H4 (cell line): Measurements from ENCODE around the gene TP53TG5. TPM values are rescaled to one million over a fixed set of nuclear protein-coding genes. Genes with fewer than 3 reads are reported as not detected.
"Not testable (repeated sequence)": the region's sequence is repeated elsewhere in the genome, so short reads cannot be mapped to it uniquely, and the experiment has no call there.

ENCODE experiments used
- DNase-seq: peaks from one replicate; pipeline ENCODE4 v3.0.0-alpha.2; 2015; ENCODE audit warnings: low spot score
- total RNA-seq: library from RNA; depleted of rRNA; stranded (reverse); fragments of >200 nt; shearing (Covaris generic); gene quantifications from 2 replicates; pipeline ENCODE4 v1.2.3, GENCODE V29; 2014

Gene TP53TG5
- total RNA-seq, 1 experiment from 2014 or later: not detected

DNA sequence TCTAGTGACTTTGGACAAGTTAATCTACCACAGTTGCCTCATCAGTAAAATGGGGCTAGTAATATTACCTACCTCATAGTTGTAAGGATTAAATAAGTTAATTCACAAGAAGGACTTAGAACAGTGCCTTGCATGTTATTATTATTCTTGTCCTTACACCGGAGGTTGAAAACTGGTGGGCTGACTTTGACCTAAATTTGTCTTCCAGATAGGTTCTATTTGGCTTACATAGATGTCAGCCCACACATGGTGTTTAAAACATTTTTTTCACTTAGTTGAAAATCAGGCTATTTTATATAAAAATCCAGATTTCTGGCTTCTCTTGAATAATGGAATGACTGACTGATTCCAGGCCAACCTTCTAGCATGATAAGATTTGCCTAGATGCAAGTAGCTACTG is 11.9 kb downstream of the TP53TG5 start:
- no peak for DNase-seq

DNA sequence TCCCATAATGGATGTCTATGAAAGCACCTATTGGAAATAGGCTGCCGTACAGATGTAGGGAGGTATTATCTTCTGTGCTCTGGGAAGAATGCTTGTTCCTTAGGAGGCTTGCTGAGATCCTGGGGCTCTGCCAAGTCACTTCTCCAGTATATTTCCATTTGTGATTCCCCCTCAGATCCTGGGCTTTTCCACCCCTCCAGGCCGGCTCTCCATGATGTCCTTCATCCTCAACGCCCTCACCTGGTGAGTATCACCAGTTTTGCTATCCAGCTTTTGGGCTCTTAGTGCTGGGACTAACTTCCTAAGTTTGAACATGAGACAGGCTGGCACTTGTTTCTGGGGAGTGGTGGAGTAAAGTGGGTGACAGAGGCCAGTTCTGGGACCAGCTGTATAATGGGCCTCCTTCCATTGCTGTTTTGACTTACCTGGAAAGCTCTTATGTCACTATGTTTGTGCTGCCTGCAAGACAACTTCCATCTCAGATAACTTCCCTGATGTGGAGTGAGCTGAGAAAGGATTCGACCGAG is 12.6 kb downstream of the TP53TG5 start:
- DNase-seq: no peak

DNA sequence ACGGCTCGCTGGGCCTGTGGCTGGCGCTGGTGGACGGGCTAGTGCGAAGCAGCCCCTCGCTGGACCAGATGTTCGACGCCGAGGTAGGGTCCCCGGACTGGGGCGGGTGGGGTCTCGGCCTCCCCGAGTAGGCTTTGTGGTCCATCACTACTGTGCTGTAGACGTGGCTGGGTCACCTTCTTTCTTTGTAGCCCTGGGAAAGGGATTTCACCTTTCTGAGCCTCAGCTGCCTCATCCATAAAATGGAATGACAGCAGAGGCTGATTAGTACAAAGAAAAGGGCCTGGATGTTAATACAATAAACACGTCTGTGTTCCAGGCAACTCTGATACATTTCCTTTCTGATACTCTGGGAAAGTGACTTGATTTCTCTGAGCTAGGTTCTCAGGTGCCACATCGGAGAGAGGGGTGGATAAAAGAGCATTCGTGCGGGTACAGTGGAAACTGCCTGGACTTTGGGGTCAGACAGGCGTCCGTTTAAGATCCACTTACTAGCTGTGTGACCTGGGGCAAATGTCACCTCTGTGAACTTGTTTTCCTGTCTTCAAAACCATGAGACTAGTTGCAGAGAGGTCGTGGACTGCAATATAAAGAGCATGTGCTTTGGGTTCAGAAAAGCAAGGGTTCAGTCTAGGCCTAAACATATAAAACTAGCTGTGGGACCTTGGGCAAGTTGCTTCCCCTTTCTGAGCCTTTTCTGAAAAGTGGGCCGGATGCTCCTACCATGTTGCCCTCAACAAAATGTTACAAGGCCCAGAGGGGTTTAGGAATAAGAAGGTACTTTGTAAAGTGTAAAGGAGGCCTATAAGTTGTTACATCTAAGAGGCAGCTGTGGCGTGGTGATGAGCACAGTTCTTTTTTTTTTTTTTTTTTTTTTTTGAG is 14.3 kb downstream of the TP53TG5 start:
- DNase-seq: no peak

DNA sequence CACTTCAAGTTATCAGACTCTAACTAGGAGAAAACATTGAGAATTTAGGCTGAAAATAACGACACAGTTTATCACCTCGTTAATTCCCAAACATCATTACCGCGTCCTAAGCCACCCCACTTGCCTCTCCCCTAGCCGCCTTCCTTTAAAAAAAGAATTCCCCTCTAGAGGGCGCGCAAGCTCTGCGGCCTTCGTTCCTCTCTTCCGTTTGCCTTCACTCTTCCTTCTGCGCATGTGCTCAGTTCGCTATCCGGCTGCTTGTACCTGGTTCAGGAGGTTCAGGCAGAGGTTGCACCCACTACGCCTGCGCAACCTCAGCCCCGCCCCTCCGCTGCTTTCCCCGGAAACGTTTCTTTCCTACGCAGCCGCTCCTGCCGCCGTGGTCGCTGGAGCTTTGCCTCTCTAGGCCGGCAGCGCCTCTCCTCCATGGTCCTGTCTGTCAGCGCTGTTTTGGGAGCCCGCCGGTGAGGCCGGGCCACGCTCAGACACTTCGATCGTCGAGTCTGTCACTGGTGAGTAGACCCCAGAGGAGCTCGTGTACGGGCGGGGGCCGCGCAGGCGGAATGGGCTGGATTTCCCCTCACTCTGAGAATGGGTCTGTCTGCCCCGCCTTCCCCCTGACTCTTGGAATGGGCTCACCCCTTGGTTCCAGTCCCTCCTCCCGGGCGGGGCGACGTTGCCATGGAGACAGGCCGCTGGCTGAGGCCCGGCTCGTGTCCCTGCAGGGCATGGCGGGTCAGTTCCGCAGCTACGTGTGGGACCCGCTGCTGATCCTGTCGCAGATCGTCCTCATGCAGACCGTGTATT is 15.1 kb downstream of the TP53TG5 start, which contains the start of gene SYS1:
TSS of gene SYS1 (plus strand) at position 353 of the 807 bp plus-strand sequence. CDS start at position 729, 376 bp downstream.
- peak; percentile 99 for DNase-seq

DNA sequence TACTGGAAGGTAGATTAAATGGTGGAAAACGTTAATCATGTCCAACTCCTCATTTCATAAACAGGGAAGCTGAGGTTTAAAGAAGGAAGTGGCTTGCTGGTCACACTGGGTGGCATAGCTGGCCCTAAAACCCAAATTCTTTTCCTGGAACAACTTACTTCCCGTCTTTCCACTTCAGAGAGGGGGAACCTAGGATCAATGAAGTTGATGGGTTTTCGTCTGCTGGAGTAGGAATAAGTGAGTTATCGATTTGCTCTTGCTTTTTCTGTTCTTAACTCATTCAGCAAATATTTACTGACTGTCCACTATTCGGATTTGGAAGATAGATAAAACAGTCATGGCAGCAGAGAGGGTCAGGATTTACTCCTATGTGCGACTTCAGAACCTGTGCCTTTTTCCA is 16.3 kb downstream of the TP53TG5 start:
- no peak for DNase-seq

DNA sequence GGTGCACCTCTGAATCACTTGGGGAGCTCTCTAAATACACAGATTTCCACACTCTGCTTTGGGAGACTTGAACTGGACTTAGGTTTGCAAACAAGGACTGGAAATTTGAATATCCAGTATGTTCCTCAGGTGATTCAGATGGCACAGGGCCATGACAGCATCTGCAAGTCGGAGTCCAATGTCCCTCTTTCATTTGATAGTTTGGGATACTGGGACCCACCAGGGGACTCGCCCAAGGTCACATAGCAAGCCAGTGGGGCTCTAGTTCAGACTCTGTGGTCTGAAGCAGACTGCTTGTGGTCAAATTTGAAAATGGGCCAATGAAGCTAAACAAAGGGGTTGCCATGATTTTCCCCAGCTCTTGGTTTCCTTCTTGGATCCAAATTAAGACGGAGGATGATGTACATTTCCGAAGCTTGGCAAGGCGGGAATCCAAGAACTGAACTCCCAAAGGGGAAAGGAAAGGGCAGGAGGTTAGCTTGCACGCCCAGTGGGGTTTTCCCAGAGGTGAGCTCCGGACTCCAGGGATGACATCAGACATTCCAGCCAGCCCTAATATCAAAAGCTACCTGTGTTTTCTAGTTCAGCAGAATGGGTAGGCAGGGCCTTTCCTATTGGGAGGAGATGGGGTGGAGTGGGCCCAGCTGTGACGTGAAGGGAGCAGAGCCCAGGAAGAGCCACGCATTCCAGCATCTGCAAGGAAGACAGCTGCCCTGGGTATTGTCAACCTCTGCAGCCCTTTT is 18.5 kb downstream of the TP53TG5 start:
- DNase-seq: no peak

DNA sequence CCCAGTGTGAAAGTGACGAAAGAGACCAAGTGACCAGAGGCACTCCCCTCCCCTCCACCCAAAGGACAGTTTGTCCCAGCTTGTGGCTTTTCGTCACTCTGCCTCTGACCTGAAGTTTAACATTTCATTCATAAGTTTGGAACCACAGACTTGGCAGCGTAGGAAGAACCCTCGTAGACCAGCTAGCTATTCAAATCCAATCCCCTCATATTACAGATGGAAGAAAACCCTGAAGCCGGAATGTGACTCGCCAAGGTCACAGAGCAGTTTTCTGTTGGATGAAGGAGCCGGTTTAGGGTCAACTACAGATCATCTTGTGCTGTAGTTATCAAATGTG is 19.1 kb downstream of the TP53TG5 start:
- peak; percentile 70 for DNase-seq

DNA sequence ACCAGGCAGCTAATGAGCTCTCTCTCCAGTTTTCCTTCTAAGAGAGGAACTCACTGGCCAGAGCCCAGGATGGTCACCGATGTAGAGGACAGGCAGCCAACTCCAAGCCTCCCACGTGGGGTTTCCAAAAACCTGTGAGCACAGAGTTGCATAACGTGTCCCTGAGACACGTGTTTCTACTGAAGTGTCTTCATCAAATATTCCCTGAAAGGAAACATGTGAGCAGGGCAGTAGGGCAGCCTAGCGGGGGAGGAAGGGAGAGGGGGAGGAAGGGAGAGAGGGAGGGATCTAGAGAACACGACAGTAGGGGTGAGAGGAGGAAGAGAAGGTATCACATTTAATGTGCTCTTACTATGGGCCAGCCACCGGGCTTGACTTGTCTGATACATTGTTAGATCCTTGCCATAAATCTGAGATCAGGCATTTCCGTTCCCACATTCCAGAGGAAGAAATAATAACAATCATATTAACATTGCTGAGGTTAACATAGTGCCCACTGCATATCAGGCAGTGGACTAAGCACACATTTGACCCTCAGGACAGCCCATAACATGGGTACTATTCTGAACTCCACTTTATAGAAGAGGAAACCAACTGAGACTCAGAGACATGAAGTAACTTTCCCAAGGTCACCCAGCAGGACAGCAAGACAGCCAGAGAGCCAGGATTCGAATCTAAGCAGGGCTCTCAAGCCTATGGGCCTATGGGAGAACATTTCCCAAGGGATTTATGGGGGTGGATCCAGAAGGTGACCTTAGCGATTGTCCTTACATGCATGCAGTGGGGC is 19.6 kb downstream of the TP53TG5 start:
- peak; percentile 56 for DNase-seq

DNA sequence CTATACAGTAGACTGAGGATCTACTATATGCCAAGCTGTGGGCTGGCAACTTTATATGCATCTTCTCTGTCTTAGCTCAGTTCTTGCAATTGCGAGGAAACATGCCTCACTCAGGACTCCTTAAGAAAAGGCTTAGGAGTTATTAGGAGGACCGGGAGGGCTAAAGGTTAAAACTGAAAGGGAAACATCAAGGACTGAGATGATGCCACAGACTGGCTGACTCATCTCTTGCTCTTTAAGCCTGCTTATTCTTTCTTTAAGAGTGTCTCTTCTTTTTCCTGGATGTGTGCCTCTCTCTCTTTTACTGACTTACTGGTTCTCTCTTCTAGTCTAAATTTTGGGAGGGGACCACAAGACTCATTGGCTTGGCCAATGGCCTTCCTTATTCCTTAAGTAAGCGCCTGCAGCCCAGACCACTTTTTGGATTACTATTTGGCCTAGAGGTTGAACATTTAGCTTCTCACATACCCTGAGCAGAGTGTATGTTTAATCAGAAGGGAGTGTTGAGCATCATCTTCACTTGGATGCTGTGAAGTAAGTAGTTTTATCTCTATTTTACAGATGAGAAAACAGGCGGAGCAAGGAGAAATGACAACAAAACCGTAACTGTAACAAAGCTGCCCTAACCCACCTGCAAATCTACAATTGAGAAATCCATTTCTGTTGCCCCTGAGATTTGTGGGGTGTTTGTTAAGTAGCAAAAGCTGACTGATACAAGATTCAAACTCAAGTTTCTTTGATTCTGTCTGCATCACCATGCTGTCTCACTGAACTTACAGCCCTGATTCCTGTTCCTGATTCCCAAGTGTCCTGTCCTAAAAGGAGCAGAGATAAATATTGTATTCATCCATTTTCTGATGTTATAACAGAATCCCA is 22.7 kb downstream of the TP53TG5 start:
- DNase-seq: no peak

DNA sequence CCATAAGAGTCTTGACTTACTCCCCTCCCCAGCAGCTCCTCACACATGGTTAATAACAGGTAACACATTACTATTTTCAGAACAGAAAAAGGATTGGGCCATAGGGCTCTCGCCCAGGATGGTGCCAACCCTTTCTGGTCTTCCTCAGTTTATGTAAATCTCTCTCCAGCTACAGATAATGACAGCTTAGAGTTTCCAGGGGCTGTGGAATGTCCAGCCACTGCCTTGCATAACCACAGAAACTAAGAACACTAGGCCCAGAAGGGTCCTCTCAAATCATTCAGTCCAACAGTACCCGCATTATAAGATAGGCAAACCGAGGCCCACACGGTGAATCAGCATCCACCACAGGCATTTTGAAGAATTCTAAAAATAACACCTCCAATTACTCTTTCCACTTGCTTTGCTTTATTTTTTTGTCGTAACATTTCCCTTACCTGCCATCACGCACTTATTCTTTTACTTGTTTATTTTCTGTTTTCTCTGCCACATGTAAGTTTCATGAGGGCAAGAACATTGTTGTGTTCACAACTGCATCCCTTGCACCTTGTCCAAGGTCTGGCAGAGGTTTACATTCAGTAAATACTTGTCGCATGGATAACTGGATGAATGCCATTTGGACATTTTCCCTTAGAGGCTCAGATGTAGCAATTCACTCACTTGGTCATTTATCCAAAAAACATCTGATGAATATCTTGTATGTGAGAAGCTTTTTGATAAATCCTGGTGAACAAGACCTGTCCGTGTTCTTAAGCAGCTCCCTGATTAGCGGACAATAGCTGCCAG is 23.5 kb downstream of the TP53TG5 start:
- DNase-seq: no peak

DNA sequence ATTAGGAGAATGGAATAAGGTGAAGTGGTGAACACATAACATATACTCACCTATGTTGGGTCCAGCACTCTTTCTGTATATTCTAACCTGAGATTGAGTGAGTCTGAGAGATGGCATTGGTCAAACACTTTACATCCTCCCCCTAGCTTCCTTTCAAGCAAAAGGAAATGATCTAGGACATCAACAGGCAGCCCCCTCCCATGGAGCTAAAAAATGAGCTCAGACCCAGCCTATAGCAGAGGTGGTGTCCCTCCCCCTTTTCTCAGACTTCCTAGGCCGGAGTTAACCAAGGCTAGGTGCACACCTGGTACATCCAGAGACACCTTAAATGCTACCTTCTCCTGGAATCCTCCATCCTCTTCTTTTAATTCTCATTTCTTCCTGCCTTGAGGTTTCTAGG is 24.4 kb downstream of the TP53TG5 start:
- DNase-seq: no peak

DNA sequence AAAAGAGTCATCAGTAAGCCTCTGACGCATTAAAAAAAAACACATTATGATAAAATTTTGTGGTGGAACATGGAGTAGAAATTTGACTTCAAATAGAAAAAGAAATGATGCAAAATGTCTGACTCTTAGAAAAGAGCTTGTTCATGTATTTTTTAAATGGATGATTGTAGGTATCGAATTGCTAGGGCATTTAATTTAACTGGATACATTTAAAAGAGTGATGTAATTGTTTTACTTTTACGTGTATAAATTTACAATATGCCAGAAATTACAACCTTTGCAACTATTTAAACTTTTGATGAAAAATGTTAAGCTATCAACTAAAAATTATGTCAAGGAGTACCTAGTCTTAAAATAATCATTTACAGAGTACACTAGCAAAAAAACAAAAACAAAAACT is 25.4 kb downstream of the TP53TG5 start:
- no peak for DNase-seq

DNA sequence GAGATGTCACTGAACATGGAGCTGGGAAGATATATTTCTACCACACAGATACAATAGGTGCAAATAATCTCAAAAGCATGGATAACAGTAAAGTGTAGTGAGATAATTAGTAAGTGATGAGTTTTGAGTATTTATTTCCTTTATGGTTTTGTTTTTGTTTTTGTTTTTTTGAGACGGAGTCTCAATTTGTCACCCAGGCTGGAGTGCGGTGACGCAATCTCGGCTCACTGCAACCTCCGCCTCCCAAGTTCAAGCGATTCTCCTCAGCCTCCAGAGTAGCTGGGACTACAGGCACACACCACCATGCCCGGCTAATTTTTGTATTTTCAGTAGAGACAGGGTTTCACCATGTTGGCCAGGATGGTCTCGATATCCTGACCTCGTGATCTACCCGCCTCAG is 27.3 kb downstream of the TP53TG5 start:
- DNase-seq: not testable (repeated sequence)

DNA sequence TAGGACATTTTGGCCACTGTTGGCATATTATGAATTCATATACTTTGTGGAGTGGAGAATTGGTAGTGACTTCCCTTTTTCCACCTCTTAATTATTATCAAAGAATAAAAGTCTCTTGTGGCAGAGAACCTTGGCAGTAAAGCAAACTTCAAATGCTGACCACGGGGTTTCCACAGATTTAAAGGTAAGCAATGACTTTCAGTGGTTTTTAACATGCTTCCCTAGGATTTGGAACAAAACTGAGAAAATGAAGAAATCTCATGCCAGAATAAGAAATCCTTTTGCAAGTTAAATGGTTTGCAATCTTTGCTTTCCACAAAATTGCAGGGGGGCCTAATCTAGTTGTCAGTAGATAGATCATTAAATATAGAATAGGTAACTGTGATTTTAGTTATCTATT is 27.9 kb downstream of the TP53TG5 start:
- DNase-seq: no peak

DNA sequence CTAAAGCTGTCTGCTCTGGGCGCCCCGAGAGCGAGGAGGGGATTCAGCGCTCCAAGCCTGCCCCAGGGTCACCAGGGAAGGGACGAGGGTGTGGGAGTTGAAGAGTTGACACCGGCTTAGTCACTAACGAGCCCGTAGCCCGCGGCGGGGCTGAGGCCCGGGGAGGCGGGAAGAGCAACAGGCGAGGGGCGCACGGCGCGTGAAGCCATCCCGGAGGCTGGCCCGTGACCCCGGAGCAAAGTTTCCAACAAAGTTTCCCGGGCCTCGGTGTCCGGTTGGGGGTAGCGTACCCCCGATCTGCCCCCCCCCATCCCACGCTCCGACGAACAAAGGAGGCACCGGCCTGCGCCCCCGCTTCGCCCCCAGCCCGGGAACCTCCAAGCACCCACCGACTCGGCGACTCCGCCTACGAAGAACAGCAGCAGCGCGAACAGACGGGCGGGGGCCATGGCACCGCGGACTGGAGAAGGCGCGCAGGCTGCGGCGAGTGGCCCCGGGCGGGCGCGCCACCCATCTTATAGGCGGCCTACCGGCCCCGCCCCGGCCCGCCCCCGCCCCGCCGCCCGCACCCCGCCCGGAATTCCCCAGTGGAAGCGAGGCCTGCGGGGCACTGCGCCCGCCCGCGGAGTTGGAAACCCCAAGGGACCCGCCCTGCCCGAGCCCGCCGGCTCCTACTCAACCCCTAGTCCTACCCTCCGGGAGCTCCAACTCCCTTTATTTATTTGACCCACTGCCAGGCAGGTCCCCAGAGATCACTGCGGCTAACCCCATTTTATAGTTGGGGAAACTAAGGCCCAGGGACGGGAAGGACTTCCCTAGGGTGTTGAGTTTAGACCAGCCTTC is 30.0 kb downstream of the TP53TG5 start, which contains the start of gene SDC4:
TSS of gene SDC4 (minus strand) at position 489 of the 843 bp plus-strand sequence. CDS start at position 449, 40 bp downstream.
- DNase-seq: peak; percentile 51

DNA sequence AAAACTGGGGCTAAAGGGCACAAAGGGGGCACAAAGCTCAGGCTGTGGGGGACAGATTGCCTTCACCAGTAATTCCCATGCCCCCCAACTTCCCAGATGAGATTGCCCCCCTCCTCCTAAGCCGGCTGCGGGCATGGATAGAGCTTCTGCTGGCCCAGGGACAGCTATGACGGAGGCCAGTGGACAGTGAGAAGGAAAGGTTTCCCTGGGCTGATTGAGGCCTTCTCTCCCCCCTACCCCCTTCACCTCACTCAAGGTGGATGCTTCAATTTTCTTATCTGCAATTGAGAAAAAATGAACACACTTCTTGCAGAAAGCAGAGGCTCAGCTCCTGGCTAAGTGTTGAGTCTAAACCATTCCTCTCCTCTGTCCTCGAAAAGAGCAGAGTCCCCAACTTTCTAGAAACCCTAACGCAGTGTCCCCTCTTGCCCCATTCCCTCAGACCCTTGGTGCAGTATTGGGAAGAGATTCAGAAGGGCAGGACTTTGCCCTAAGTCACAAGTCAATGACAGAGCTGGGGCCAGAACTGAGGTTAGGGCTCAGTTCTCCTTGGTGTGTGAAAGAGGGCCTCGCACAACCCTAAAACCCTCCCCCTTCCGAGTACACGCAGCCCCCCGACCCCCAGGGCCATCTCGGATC is 30.7 kb downstream of the TP53TG5 start:
- DNase-seq: no peak

DNA sequence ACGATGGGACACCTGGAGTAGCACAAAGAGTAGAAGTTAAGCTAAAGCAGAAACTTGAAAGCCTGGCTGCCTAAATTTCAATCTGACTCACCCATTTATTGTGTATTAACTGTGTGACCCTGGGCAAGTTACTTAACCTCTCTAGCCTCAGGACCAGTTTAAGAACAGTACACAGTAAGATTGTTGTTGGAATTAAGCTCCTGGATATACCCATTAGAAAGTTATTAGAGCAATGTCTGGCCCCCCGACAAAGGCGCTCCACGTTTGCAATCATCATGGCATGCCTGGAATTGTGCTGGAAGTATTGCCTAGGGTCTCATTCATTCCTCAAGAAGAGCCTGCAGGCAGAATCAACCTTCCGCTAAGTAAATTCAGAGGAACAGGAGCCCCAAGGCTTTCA is 31.3 kb downstream of the TP53TG5 start:
- DNase-seq: no peak

DNA sequence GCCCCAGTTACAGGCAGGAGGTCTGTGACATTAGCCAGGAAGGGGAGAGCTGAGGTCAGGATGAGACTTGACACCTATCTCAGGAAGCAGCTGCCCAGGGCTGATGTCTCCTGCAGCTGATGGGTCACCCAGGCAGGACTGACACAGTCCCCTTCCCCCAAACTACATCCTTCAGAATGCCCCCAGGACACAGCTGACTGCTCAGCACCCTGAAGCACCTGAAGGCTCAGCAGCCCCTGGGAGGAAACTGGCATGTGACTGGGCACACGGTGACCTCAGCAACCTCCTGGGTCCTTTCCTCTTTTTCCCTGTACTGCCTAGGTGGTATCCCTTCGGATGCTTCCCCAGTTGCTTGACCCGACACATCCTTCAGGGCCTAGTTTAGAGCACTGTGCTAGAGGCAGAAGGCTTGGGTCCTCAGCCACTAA is 31.8 kb downstream of the TP53TG5 start:
- no peak for DNase-seq
